Trophoblast cell (in vitro differentiated cells and primary cell): Measurements from ENCODE around the gene WDR11.

ENCODE experiments used
- DNase-seq, 2 donors: peaks; one replicate each; pipeline ENCODE4 v3.0.0-alpha.2; 2016
- H2AFZ ChIP-seq: 2 replicates; pipeline ENCODE4 v1.6.1; 2013; ENCODE audit warnings: low read length, moderate library complexity, mild to moderate bottlenecking; ENCODE audit not compliant: insufficient read depth, poor library complexity
- H2AK5ac ChIP-seq: 2 replicates; pipeline ENCODE4 v1.6.1; 2013; ENCODE audit warnings: mild to moderate bottlenecking, low read length
- H2BK120ac ChIP-seq: 2 replicates; pipeline ENCODE4 v1.6.1; 2013; ENCODE audit warnings: low read length, mild to moderate bottlenecking, moderate library complexity; ENCODE audit not compliant: insufficient read depth, poor library complexity
- H2BK12ac ChIP-seq: 2 replicates; pipeline ENCODE4 v1.6.1; 2013; ENCODE audit warnings: mild to moderate bottlenecking, low read length, moderate library complexity
- H2BK5ac ChIP-seq: 2 replicates; pipeline ENCODE4 v1.6.1; 2013; ENCODE audit warnings: low read length, low read depth, moderate library complexity, mild to moderate bottlenecking; ENCODE audit not compliant: poor library complexity
- H3K14ac ChIP-seq: 2 replicates; pipeline ENCODE4 v1.6.1; 2013; ENCODE audit warnings: mild to moderate bottlenecking, low read length
- H3K18ac ChIP-seq: 2 replicates; pipeline ENCODE4 v1.6.1; 2013; ENCODE audit warnings: mild to moderate bottlenecking, low read length
- H3K23ac ChIP-seq: 2 replicates; pipeline ENCODE4 v1.6.1; 2013; ENCODE audit warnings: low read length
- H3K27ac ChIP-seq: 2 replicates; pipeline ENCODE4 v1.5.1; 2013; ENCODE audit warnings: low read depth, mild to moderate bottlenecking, inconsistent platforms, low read length, moderate library complexity
- H3K27me3 ChIP-seq: 2 replicates; pipeline ENCODE4 v1.6.1; 2013; ENCODE audit warnings: inconsistent platforms, mild to moderate bottlenecking, low read length, moderate library complexity; ENCODE audit not compliant: insufficient read depth
- H3K36me3 ChIP-seq, 2 experiments: 1 replicate in 1 of 2; 2 replicates in 1 of 2; pipeline ENCODE4 v1.6.1; 2013; ENCODE audit warnings: low read length in 2 of 2, mild to moderate bottlenecking in 2 of 2, moderate library complexity in 1 of 2; ENCODE audit not compliant: insufficient read depth in 2 of 2, control insufficient read depth in 1 of 2
- H3K4ac ChIP-seq: 2 replicates; pipeline ENCODE4 v1.6.1; 2013; ENCODE audit warnings: low read depth, mild to moderate bottlenecking, low read length, moderate library complexity
- H3K4me1 ChIP-seq, 2 experiments: 1 replicate in 1 of 2; 2 replicates in 1 of 2; pipeline ENCODE4 v1.6.1; 2013; ENCODE audit warnings: low read length in 2 of 2, mild to moderate bottlenecking in 2 of 2, moderate library complexity in 1 of 2; ENCODE audit not compliant: insufficient read depth in 2 of 2, control insufficient read depth in 1 of 2
- H3K4me2 ChIP-seq: 2 replicates; pipeline ENCODE4 v1.6.1; 2013; ENCODE audit warnings: inconsistent platforms, mild to moderate bottlenecking, low read length, moderate library complexity
- H3K4me3 ChIP-seq: 2 replicates; pipeline ENCODE4 v1.5.1; 2013; ENCODE audit warnings: mild to moderate bottlenecking, low read depth, low read length, inconsistent platforms
- H3K79me1 ChIP-seq: one replicate; pipeline ENCODE4 v1.6.1; 2013; ENCODE audit warnings: low read length
- H3K79me2 ChIP-seq: 2 replicates; pipeline ENCODE4 v1.6.1; 2013; ENCODE audit warnings: low read length, mild to moderate bottlenecking; ENCODE audit not compliant: control insufficient read depth, insufficient read depth, poor library complexity
- H3K9ac ChIP-seq: 2 replicates; pipeline ENCODE4 v1.6.1; 2013; ENCODE audit warnings: mild to moderate bottlenecking, low read length
- H3K9me3 ChIP-seq: 2 replicates; pipeline ENCODE4 v1.6.1; 2013; ENCODE audit warnings: low read depth, mild to moderate bottlenecking, control low read depth, inconsistent platforms, low read length; ENCODE audit not compliant: insufficient read depth
- H4K12ac ChIP-seq: 2 replicates; pipeline ENCODE4 v1.6.1; 2013; ENCODE audit warnings: low read depth, mild to moderate bottlenecking, low read length, moderate library complexity
- H4K8ac ChIP-seq: 2 replicates; pipeline ENCODE4 v1.6.1; 2013; ENCODE audit warnings: low read depth, mild to moderate bottlenecking, low read length, moderate library complexity
- H4K91ac ChIP-seq: one replicate; pipeline ENCODE4 v1.6.1; 2013; ENCODE audit warnings: low read depth, mild to moderate bottlenecking, low read length, moderate library complexity
- WGBS: extraction: QIAGEN DNeasy Blood & Tissue Kit; methylation state at CpG from one replicate; pipeline ENCODE4 v1.1.7; 2013; ENCODE audit warnings: missing lambda C conversion rate; ENCODE audit not compliant: insufficient read length, insufficient coverage; ENCODE audit errors: extremely low coverage; 5-methylcytosine and 5-hydroxymethylcytosine counted together

The WDR11 gene

DNA sequence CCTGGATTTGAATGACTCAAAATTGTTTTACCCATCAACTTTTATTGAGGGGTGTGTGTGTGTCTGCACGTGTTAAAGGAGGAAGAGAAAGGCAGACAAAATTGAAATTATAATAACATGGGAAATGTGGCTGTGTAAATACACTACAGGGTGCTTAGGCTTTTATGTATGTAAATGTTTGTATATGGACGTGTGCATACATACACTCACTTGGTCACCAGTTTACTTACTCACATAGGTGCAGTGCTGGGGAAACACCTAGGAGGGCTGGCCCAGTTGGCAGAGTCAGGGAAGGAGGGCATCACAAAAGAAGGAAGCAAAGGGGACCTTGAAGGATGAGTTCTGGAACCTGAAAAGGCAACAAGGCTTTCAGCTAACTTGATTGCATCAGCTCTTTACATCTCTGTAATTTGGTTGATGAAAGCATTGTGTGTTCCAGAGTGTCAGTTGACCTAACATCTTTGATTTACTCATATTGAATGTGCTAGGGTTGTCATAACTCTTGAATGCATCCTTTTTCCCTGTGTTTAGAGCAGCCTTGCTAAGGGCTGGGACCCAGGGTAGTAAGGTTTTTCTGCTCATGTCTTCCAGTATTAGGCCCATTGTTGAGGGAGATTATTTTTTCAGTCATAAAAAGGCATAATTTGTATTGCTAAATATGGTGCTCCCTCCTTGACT lies 10.2 kb downstream of the WDR11 start:
- no peaks in the 10 kb centered on the region for H3K4me1 ChIP-seq
- no peak overlapping the region for H2BK5ac ChIP-seq
- H3K14ac ChIP-seq, result no peak overlapping the region
- H3K36me3 ChIP-seq, result peaks cover 6 to 10% of the 10 kb centered on the region in 2 experiments
- no peaks in the 10 kb centered on the region for H3K79me2 ChIP-seq
- H2BK12ac ChIP-seq, result no peak overlapping the region
- no peak overlapping the region for H3K9ac ChIP-seq
- H3K4me2 ChIP-seq, result no peak overlapping the region
- H3K27ac ChIP-seq, result no peak overlapping the region
- no peak overlapping the region for H3K4ac ChIP-seq
- H3K18ac ChIP-seq, result no peak overlapping the region
- H3K79me1 ChIP-seq, result no peaks in the 10 kb centered on the region
- H3K4me3 ChIP-seq, result no peak overlapping the region
- H4K12ac ChIP-seq, result no peak overlapping the region
- H4K8ac ChIP-seq, result no peak overlapping the region
- H3K9me3 ChIP-seq, result no peaks in the 10 kb centered on the region
- H2AFZ ChIP-seq, result no peak overlapping the region
- no peak overlapping the region for H3K23ac ChIP-seq
- no peaks in the 10 kb centered on the region for H3K27me3 ChIP-seq
- no CpG with 5 or more reads among the region's 2 CpGs for WGBS
- H2BK120ac ChIP-seq, result no peak overlapping the region
- no peak for DNase-seq
- no peak overlapping the region for H2AK5ac ChIP-seq
- H4K91ac ChIP-seq, result no peak overlapping the region

DNA sequence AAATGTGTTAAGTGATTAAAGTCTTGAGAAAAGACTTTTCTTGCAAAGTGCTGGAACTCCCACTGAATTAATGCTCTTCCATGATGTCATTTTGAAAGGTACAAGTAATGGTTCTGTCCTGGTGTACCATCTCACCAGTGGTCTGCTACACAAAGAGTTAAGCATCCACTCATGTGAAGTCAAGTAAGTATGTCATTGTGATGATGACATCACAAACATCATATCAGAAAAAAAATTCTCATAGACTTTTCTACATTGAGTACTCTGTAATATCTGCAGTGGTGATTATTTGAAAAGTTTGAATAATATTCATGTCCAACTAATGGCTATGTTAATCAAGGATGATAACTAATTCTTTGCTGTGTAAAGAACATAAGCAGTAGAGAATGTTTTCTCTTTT lies 22.6 kb downstream of the WDR11 start:
- Histone ChIP-seq H3K9me3 (no peaks in the 10 kb centered on the region), H3K27me3 (no peaks in the 10 kb centered on the region), H4K8ac (no peak overlapping the region)

DNA sequence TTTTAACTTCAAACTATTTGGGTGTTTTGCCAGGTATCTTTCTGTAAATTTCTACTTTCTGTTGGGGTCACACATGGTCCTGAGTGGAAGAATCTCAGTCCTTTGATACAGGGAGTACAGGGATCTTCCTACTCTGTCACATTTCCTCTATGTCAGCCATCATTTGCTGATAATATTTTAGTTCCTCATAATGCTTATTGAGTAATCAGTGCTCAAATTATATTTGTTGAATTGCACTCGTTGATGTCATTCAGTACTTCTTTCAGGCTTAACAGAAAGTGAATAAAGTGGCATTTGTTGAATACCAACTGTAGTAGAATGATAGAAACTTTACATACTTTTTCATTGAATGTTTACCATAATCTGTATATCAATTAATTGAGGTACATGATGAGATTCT lies 31.9 kb downstream of the WDR11 start:
- Histone ChIP-seq H3K79me1 (no peaks in the 10 kb centered on the region), H4K91ac (no peak overlapping the region), H2AK5ac (no peak overlapping the region), H3K4ac (no peak overlapping the region), H3K9ac (no peak overlapping the region), H3K14ac (no peak overlapping the region), H4K12ac (no peak overlapping the region), H3K27me3 (no peaks in the 10 kb centered on the region), H2BK12ac (no peak overlapping the region), H3K4me3 (no peak overlapping the region), H3K79me2 (no peaks in the 10 kb centered on the region), H3K27ac (no peak overlapping the region), H2BK5ac (no peak overlapping the region), H2AFZ (no peak overlapping the region), H3K23ac (no peak overlapping the region), H3K18ac (no peak overlapping the region), H3K4me2 (no peak overlapping the region), H3K9me3 (no peaks in the 10 kb centered on the region), H2BK120ac (no peak overlapping the region), H4K8ac (no peak overlapping the region), H3K4me1 (no peaks in the 10 kb centered on the region), H3K36me3 (peaks cover 5 to 11% of the 10 kb centered on the region in 2 experiments)
- no peak for DNase-seq
- WGBS, result no CpG with 5 or more reads among the region's 1 CpG

More for the DNA sequence above, 22.6 kb downstream of the WDR11 start:
- H3K36me3 ChIP-seq, result peaks cover 10 to 12% of the 10 kb centered on the region in 2 experiments
- H3K18ac ChIP-seq, result no peak overlapping the region
- H3K14ac ChIP-seq, result no peak overlapping the region
- no peak overlapping the region for H3K23ac ChIP-seq
- no peak overlapping the region for H4K12ac ChIP-seq
- H4K91ac ChIP-seq, result no peak overlapping the region
- H2BK120ac ChIP-seq, result no peak overlapping the region
- no peak overlapping the region for H3K27ac ChIP-seq
- DNase-seq, result no peak
- no peaks in the 10 kb centered on the region for H3K4me1 ChIP-seq
- H3K9ac ChIP-seq, result no peak overlapping the region
- no peak overlapping the region for H2BK12ac ChIP-seq
- H2AK5ac ChIP-seq, result no peak overlapping the region
- H2AFZ ChIP-seq, result no peak overlapping the region
- no peak overlapping the region for H3K4me2 ChIP-seq
- no peak overlapping the region for H3K4me3 ChIP-seq
- no peaks in the 10 kb centered on the region for H3K79me2 ChIP-seq
- no peak overlapping the region for H3K4ac ChIP-seq
- no peak overlapping the region for H2BK5ac ChIP-seq
- no peaks in the 10 kb centered on the region for H3K79me1 ChIP-seq

DNA sequence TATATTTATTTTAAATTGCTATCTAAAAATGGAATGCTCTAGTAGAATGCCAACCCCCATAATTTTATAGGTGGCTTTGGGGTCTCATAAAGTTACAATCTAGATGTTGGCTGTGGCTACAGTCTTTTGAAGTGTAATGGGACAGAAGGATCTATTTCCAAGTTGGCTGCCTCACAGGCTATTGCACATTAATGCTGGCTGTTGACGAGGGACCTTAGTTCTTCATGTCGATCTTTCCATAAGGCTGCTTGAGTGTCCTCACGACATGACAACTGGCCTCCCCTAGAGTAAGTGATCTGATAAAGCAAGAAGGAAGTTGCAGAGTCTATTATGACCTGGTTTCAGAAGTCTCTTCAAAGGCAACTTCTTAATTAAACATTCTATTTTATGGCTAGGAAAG lies 36.3 kb downstream of the WDR11 start:
- Histone ChIP-seq H2AK5ac (no peak overlapping the region), H3K79me1 (no peaks in the 10 kb centered on the region), H3K14ac (no peak overlapping the region), H3K9ac (no peak overlapping the region), H4K12ac (no peak overlapping the region), H3K36me3 (peaks cover 7 to 22% of the 10 kb centered on the region in 2 experiments), H4K91ac (no peak overlapping the region), H3K4ac (no peak overlapping the region), H2BK120ac (no peak overlapping the region), H3K9me3 (no peaks in the 10 kb centered on the region), H3K27me3 (no peaks in the 10 kb centered on the region), H3K4me2 (no peak overlapping the region), H3K4me3 (no peak overlapping the region), H2BK5ac (no peak overlapping the region), H3K23ac (no peak overlapping the region), H2BK12ac (no peak overlapping the region), H2AFZ (no peak overlapping the region), H3K27ac (no peak overlapping the region), H3K18ac (no peak overlapping the region), H3K79me2 (no peaks in the 10 kb centered on the region), H3K4me1 (no peaks in the 10 kb centered on the region), H4K8ac (no peak overlapping the region)
- DNase-seq, result no peak
- WGBS, result no CpG with 5 or more reads among the region's 3 CpGs
